ENCODE results near the gene ZDHHC17.

- no peak for TF ChIP-seq YY1 (IDR thresholded peaks at IDR 0.05; ENCODE audit: insufficient read depth, insufficient replicate concordance, low read depth, low read length)
- TF ChIP-seq HMGXB4 (CRISPR knock-in tag; IDR thresholded peaks at IDR 0.05; ENCODE audit: borderline replicate concordance in 1 of 2, low read depth in 1 of 2) = no peak
- no peak for TF ChIP-seq FOXK1 (CRISPR knock-in tag; IDR thresholded peaks at IDR 0.05; ENCODE audit: borderline replicate concordance, low read depth)
- no peak for TF ChIP-seq ZFP36 (IDR thresholded peaks at IDR 0.05; ENCODE audit: borderline replicate concordance, low read depth, low read length, partially characterized antibody)
- no peak for TF ChIP-seq AHDC1 (CRISPR knock-in tag; IDR thresholded peaks at IDR 0.05; ENCODE audit: borderline replicate concordance)
- no peak for TF ChIP-seq EHMT2 (IDR thresholded peaks at IDR 0.05; ENCODE audit: borderline replicate concordance, low read depth, low read length)
- TF ChIP-seq NFYB (CRISPR knock-in tag; IDR thresholded peaks at IDR 0.05) = no peak
Measured at GRCh38 chr12:76874491-76875190, 110.7 kb downstream of the ZDHHC17 start.

Measured in HepG2 (cell line).